ENCODE results near the gene DIO3.

- TF ChIP-seq CTCF (IDR thresholded peaks at IDR 0.05; ENCODE audit: insufficient read depth, low read length) (no peak), POLR2AphosphoS5 (IDR thresholded peaks at IDR 0.05; ENCODE audit: low read depth) (no peak)
- TF ChIP-seq, protein P1, sequence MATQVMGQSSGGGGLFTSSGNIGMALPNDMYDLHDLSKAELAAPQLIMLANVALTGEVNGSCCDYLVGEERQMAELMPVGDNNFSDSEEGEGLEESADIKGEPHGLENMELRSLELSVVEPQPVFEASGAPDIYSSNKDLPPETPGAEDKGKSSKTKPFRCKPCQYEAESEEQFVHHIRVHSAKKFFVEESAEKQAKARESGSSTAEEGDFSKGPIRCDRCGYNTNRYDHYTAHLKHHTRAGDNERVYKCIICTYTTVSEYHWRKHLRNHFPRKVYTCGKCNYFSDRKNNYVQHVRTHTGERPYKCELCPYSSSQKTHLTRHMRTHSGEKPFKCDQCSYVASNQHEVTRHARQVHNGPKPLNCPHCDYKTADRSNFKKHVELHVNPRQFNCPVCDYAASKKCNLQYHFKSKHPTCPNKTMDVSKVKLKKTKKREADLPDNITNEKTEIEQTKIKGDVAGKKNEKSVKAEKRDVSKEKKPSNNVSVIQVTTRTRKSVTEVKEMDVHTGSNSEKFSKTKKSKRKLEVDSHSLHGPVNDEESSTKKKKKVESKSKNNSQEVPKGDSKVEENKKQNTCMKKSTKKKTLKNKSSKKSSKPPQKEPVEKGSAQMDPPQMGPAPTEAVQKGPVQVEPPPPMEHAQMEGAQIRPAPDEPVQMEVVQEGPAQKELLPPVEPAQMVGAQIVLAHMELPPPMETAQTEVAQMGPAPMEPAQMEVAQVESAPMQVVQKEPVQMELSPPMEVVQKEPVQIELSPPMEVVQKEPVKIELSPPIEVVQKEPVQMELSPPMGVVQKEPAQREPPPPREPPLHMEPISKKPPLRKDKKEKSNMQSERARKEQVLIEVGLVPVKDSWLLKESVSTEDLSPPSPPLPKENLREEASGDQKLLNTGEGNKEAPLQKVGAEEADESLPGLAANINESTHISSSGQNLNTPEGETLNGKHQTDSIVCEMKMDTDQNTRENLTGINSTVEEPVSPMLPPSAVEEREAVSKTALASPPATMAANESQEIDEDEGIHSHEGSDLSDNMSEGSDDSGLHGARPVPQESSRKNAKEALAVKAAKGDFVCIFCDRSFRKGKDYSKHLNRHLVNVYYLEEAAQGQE (IDR thresholded peaks at IDR 0.05; ENCODE audit: insufficient replicate concordance, low read depth): no peak
These were observed 3.2 kb upstream of the DIO3 start for GRCh38 chr14:101557811-101558738.
